Endodermal cell (in vitro differentiated cells): Measurements from ENCODE around the gene DDX49. TPM values are rescaled to one million over a fixed set of nuclear protein-coding genes. Genes with fewer than 3 reads are reported as not detected.

Experiments
- DNase-seq: peaks from one replicate; pipeline ENCODE4 v3.0.0-alpha.2; 2017
- H3K27ac ChIP-seq: 2 replicates; pipeline ENCODE4 v1.5.1; 2013; ENCODE audit warnings: mild to moderate bottlenecking, low read depth, low read length, moderate library complexity
- H3K27me3 ChIP-seq: 2 replicates; pipeline ENCODE4 v1.6.1; 2013; ENCODE audit warnings: mild to moderate bottlenecking, low read length, moderate library complexity; ENCODE audit not compliant: insufficient read depth, control insufficient read depth, poor library complexity, severe bottlenecking
- H3K36me3 ChIP-seq: 2 replicates; pipeline ENCODE4 v1.7.0; 2013; ENCODE audit warnings: mild to moderate bottlenecking, low read length, moderate library complexity; ENCODE audit not compliant: control insufficient read depth, insufficient read depth
- H3K4me1 ChIP-seq: one replicate; pipeline ENCODE4 v1.7.0; 2013; ENCODE audit warnings: low read length; ENCODE audit not compliant: control insufficient read depth, insufficient read depth
- H3K4me3 ChIP-seq: 2 replicates; pipeline ENCODE4 v1.5.1; 2013; ENCODE audit warnings: mild to moderate bottlenecking, low read length, moderate library complexity
- H3K9ac ChIP-seq: 2 replicates; pipeline ENCODE4 v1.6.1; 2013; ENCODE audit warnings: mild to moderate bottlenecking, low read length, moderate library complexity; ENCODE audit not compliant: poor library complexity, severe bottlenecking; ENCODE audit errors: extremely low read depth
- H3K9me3 ChIP-seq: 2 replicates; pipeline ENCODE4 v1.6.1; 2013; ENCODE audit warnings: mild to moderate bottlenecking, low read length, moderate library complexity; ENCODE audit not compliant: control insufficient read depth
- H3K27ac Mint-ChIP-seq: 2 replicates; pipeline ENCODE4 v1.8.0; 2020; ENCODE audit warnings: mixed read lengths
- H3K27me3 Mint-ChIP-seq: 2 replicates; pipeline ENCODE4 v1.8.0; 2021; ENCODE audit warnings: mild to moderate bottlenecking, mixed read lengths; ENCODE audit not compliant: insufficient read depth
- H3K36me3 Mint-ChIP-seq: 2 replicates; pipeline ENCODE4 v1.8.0; 2020; ENCODE audit warnings: low read depth, mixed read lengths
- H3K4me1 Mint-ChIP-seq: 2 replicates; pipeline ENCODE4 v1.8.0; 2020; ENCODE audit warnings: mixed read lengths
- H3K4me3 Mint-ChIP-seq: 2 replicates; pipeline ENCODE4 v1.8.0; 2020; ENCODE audit warnings: mild to moderate bottlenecking, moderate library complexity, mixed read lengths
- H3K9me3 Mint-ChIP-seq: 2 replicates; pipeline ENCODE4 v1.8.0; 2020; ENCODE audit warnings: mild to moderate bottlenecking, mixed read lengths
- WGBS, 2 experiments: methylation state at CpG; one replicate each; pipeline versions ENCODE4 v1.1.5 to v1.1.7; 2013; ENCODE audit warnings: missing lambda C conversion rate in 2 of 2, mixed read lengths in 1 of 2; ENCODE audit not compliant: insufficient coverage in 1 of 2, insufficient read length in 1 of 2; 5-methylcytosine and 5-hydroxymethylcytosine counted together
- total RNA-seq, 2 donors: library from RNA; stranded (reverse); fragmentation: NEBNext Ultra II Directional in 1 of 2; extraction: Animal tissue kit (Norgen Biotek cat#: 25700) in 1 of 2; gene quantifications; 2 replicates in 1 of 2; 3 replicates in 1 of 2; pipeline ENCODE4 v1.2.1, GENCODE V29; 2021
- TF ChIP-seq, protein P1 (sequence below): fragments of 200-600 bp; sonication (generic); conservative IDR thresholded peaks from 2 replicates; pipeline ENCODE4 v1.5.0; 2021; ENCODE audit warnings: antibody characterized with exemption, mild to moderate bottlenecking

The DDX49 gene
- total RNA-seq, 2 donors from 2014 or later: 30.4 to 37.9 TPM

DNA sequence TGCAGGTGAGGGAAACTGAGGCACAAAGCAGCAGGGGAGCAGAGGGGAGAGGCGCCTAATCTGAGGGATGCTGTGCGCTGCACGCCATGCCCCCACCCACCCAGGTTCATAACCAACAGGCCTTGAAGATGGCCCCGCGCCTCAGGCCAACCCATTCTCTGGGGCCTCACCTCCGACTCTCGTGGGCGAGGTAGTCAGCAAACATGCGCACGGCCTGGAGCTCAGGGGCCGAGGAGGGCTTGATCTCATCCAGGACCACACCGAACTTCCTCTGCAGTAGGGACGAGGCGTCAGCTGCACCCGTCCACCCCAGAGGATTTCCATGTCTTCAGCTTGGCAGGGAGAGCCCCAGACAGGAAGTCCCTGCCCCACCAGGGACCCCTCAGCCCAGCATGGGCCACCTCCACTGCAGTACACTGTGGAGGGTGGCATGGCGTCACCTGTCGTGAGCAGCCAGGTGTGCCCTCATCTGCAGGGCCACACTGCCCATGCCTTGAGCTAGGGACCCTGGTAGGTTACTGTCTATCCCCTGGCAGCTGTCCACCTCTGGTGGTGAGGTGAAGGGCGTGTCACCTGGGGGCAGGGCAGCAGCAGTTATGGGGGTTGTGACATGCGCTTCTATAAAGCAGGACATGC, 8.6 kb upstream of the DDX49 start:
- DNase-seq: no peak

GRCh38 chr19:18912933-18913332, 6.6 kb upstream of the DDX49 start:
- H3K27ac Mint-ChIP-seq: no peak overlapping the region

More for the DNA sequence above, 8.6 kb upstream of the DDX49 start:
- peaks cover 2% of the 10 kb centered on the region for H3K9me3 Mint-ChIP-seq
- Histone ChIP-seq H3K9ac (no peak overlapping the region), H3K27me3 (no peaks in the 10 kb centered on the region), H3K27ac (no peak overlapping the region), H3K9me3 (no peaks in the 10 kb centered on the region), H3K4me3 (no peak overlapping the region), H3K4me1 (no peaks in the 10 kb centered on the region), H3K36me3 (peaks cover 58% of the 10 kb centered on the region)
- H3K27me3 Mint-ChIP-seq: no peaks in the 10 kb centered on the region
- H3K4me1 Mint-ChIP-seq: no peaks in the 10 kb centered on the region
- peaks cover 32% of the 10 kb centered on the region for H3K36me3 Mint-ChIP-seq
- 91 to 96% methylated on average over 17 to 19 of the region's 19 CpGs for WGBS, 2 experiments
- TF ChIP-seq, protein P1, sequence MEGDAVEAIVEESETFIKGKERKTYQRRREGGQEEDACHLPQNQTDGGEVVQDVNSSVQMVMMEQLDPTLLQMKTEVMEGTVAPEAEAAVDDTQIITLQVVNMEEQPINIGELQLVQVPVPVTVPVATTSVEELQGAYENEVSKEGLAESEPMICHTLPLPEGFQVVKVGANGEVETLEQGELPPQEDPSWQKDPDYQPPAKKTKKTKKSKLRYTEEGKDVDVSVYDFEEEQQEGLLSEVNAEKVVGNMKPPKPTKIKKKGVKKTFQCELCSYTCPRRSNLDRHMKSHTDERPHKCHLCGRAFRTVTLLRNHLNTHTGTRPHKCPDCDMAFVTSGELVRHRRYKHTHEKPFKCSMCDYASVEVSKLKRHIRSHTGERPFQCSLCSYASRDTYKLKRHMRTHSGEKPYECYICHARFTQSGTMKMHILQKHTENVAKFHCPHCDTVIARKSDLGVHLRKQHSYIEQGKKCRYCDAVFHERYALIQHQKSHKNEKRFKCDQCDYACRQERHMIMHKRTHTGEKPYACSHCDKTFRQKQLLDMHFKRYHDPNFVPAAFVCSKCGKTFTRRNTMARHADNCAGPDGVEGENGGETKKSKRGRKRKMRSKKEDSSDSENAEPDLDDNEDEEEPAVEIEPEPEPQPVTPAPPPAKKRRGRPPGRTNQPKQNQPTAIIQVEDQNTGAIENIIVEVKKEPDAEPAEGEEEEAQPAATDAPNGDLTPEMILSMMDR: no peak
- no peak overlapping the region for H3K4me3 Mint-ChIP-seq
- no peak overlapping the region for H3K27ac Mint-ChIP-seq

DNA sequence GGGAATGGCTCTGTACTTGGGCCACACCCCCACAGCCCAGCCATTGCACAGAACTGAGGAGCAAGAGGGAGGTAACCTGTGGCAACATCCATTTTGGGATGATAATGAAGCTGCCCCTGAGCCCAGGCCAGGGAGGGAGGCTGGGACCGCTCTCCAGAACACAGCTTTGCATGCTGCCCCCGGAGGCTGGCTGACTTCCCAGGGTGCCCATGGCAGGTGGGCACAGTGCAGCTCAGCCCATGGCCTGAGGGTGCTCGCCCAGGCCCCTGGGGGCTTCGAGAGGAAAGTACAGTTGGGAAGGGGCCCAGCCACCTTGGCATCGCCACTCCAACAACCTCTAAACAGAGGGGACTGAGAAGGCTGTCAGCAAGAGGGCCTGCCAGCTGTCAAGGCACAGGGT, 6.0 kb upstream of the DDX49 start:
- WGBS, 2 experiments: 97 to 100% methylated on average over 2 to 5 of the region's 5 CpGs
- no peak overlapping the region for H3K27ac Mint-ChIP-seq

More at GRCh38 chr19:18912933-18913332, 6.6 kb upstream of the DDX49 start:
- Mint-ChIP-seq H3K9me3 (peaks cover 2% of the 10 kb centered on the region), H3K4me1 (no peaks in the 10 kb centered on the region), H3K4me3 (no peak overlapping the region), H3K36me3 (peaks cover 32% of the 10 kb centered on the region), H3K27me3 (no peaks in the 10 kb centered on the region)
- H3K36me3 ChIP-seq: peaks cover 47% of the 10 kb centered on the region
- TF ChIP-seq, protein P1: no peak
- no peak overlapping the region for H3K9ac ChIP-seq
- 96 to 100% methylated on average over 6 to 14 of the region's 14 CpGs for WGBS, 2 experiments
- H3K4me3 ChIP-seq: no peak overlapping the region
- no peak overlapping the region for H3K27ac ChIP-seq
- H3K4me1 ChIP-seq: no peaks in the 10 kb centered on the region
- no peaks in the 10 kb centered on the region for H3K9me3 ChIP-seq
- no peak for DNase-seq
- no peaks in the 10 kb centered on the region for H3K27me3 ChIP-seq

More for the DNA sequence above, 6.0 kb upstream of the DDX49 start:
- H3K4me1 ChIP-seq: no peaks in the 10 kb centered on the region
- Mint-ChIP-seq H3K9me3 (peaks cover 2% of the 10 kb centered on the region), H3K27me3 (no peaks in the 10 kb centered on the region), H3K4me1 (no peaks in the 10 kb centered on the region), H3K36me3 (peaks cover 32% of the 10 kb centered on the region), H3K4me3 (no peak overlapping the region)
- H3K4me3 ChIP-seq: no peak overlapping the region
- TF ChIP-seq, protein P1: no peak
- H3K36me3 ChIP-seq: peaks cover 47% of the 10 kb centered on the region
- H3K9ac ChIP-seq: no peak overlapping the region
- H3K27ac ChIP-seq: no peak overlapping the region
- DNase-seq: no peak
- no peaks in the 10 kb centered on the region for H3K27me3 ChIP-seq
- H3K9me3 ChIP-seq: no peaks in the 10 kb centered on the region
